DMS 273 treated with DMSO at 0.1 percent for 48 hours (cell line): ENCODE results near the gene FARP2.
A peak's percentile ranks its signal among the peaks of the same experiment; 100 is the strongest.
"Not testable (repeated sequence)": the region's sequence is repeated elsewhere in the genome, so short reads cannot be mapped to it uniquely, and the experiment has no call there.

ENCODE experiments used
- DNase-seq: peaks from one replicate; lab custom pipeline; 2025; lab: John Stamatoyannopoulos, UW

The FARP2 gene

GRCh38 chr2:241364781-241365180, 8.7 kb downstream of the FARP2 start:
- DNase-seq: no peak

- no peak for DNase-seq
Measured at GRCh38 chr2:241366678-241367077, 10.6 kb downstream of the FARP2 start.

GRCh38 chr2:241368643-241369042, 12.6 kb downstream of the FARP2 start:
- DNase-seq: no peak

GRCh38 chr2:241372361-241372992, 16.4 kb downstream of the FARP2 start:
- DNase-seq: no peak

GRCh38 chr2:241373446-241373845, 17.4 kb downstream of the FARP2 start:
- DNase-seq: peak; percentile 32

GRCh38 chr2:241373906-241374305, 17.8 kb downstream of the FARP2 start:
- not testable (repeated sequence) for DNase-seq

GRCh38 chr2:241375300-241375699, 19.2 kb downstream of the FARP2 start:
- no peak for DNase-seq

- DNase-seq: no peak
Measured at GRCh38 chr2:241376808-241377207, 20.7 kb downstream of the FARP2 start.

GRCh38 chr2:241378816-241379215, 22.7 kb downstream of the FARP2 start:
- no peak for DNase-seq

- DNase-seq: no peak
Measured at GRCh38 chr2:241379481-241380480, 23.7 kb downstream of the FARP2 start.

- DNase-seq: no peak
Measured at GRCh38 chr2:241381872-241382271, 25.8 kb downstream of the FARP2 start.

GRCh38 chr2:241385450-241385849, 29.4 kb downstream of the FARP2 start:
- not testable (repeated sequence) for DNase-seq

- DNase-seq: peak; percentile 34
Measured at GRCh38 chr2:241386519-241386918, 30.4 kb downstream of the FARP2 start.

GRCh38 chr2:241389697-241390096, 33.6 kb downstream of the FARP2 start:
- no peak for DNase-seq

- no peak for DNase-seq
Measured at GRCh38 chr2:241390301-241391206, 34.5 kb downstream of the FARP2 start.

- no peak for DNase-seq
Measured at GRCh38 chr2:241391892-241392665, 36.0 kb downstream of the FARP2 start.

- DNase-seq: not testable (repeated sequence)
Measured at GRCh38 chr2:241392753-241393152, 36.7 kb downstream of the FARP2 start.

- DNase-seq: no peak
Measured at GRCh38 chr2:241393524-241394196, 37.6 kb downstream of the FARP2 start.

GRCh38 chr2:241396809-241397208, 40.7 kb downstream of the FARP2 start:
- not testable (repeated sequence) for DNase-seq
